NCI-H82 treated with DMSO at 0.1 percent for 48 hours (cell line): ENCODE results near the gene TLE2.

ENCODE experiments used
- DNase-seq: peaks from one replicate; lab custom pipeline; 2025; ENCODE audit not compliant: unreplicated experiment; lab: John Stamatoyannopoulos, UW

Gene TLE2

GRCh38 chr19:3029065-3029923 is at the start of gene TLE2:
TLE2 (minus strand) TSS chr19:3029280; CDS start chr19:3028904, 376 bp downstream.
- no peak for DNase-seq

- no peak for DNase-seq
Observed at GRCh38 chr19:3075605-3076431, 46.7 kb upstream of the TLE2 start.

- no peak for DNase-seq
Observed at GRCh38 chr19:3073931-3074595, 45.0 kb upstream of the TLE2 start.

- DNase-seq = peak; percentile 97
Observed at GRCh38 chr19:3073159-3073563, 44.1 kb upstream of the TLE2 start.

GRCh38 chr19:3071768-3072167 is 42.7 kb upstream of the TLE2 start:
- DNase-seq = peak; percentile 42

GRCh38 chr19:3068071-3068470 is 39.0 kb upstream of the TLE2 start:
- peak; percentile 41 for DNase-seq

GRCh38 chr19:3067563-3067962 is 38.5 kb upstream of the TLE2 start:
- DNase-seq = no peak

- no peak for DNase-seq
Observed at GRCh38 chr19:3066482-3067049, 37.5 kb upstream of the TLE2 start.

GRCh38 chr19:3065675-3066357 is 36.7 kb upstream of the TLE2 start:
- no peak for DNase-seq

- no peak for DNase-seq
Observed at GRCh38 chr19:3064011-3064330, 34.9 kb upstream of the TLE2 start.

GRCh38 chr19:3062165-3063105 is 33.4 kb upstream of the TLE2 start, which contains the start of gene TLE5:
TLE5 (minus strand) TSS chr19:3062495; CDS start chr19:3062200, 295 bp downstream.
- DNase-seq = no peak

- no peak for DNase-seq
Observed at GRCh38 chr19:3061182-3062161, 32.4 kb upstream of the TLE2 start.

GRCh38 chr19:3060857-3061181 is 31.7 kb upstream of the TLE2 start:
- no peak for DNase-seq

GRCh38 chr19:3059653-3060052 is 30.6 kb upstream of the TLE2 start:
- DNase-seq = no peak

- DNase-seq = no peak
Observed at GRCh38 chr19:3058821-3059314, 29.8 kb upstream of the TLE2 start.

- DNase-seq = no peak
Observed at GRCh38 chr19:3058009-3058820, 29.1 kb upstream of the TLE2 start.

GRCh38 chr19:3057275-3057714 is 28.2 kb upstream of the TLE2 start:
- DNase-seq = no peak
